PC-9 (cell line): Measurements from ENCODE around the gene SNU13. TPM values are rescaled to one million over a fixed set of nuclear protein-coding genes. Genes with fewer than 3 reads are reported as not detected.

Experiments
- BruUV-seq: library from RNA; stranded (reverse); fragments of 400-500 nt; replicated peaks from 2 replicates; lab custom pipeline; 2021; lab: Mats Ljungman, UMichigan
- CTCF ChIA-PET: fragments of 300-600 bp; sonication (Branson Sonifier 250); formaldehyde crosslinking; loops from one replicate; lab custom pipeline; 2022; ENCODE audit warnings: antibody characterized with exemption; lab: Charles Lee
- POLR2A ChIA-PET: fragments of 300-600 bp; sonication (Branson Sonifier 250); formaldehyde crosslinking; loops from one replicate; lab custom pipeline; 2022; ENCODE audit warnings: antibody characterized with exemption; ENCODE audit not compliant: unreplicated experiment; lab: Charles Lee
- DNase-seq, 2 experiments: peaks; one replicate each; pipeline versions ENCODE4 v3.0.0 to v3.0.0-alpha.2; 2015 to 2022; ENCODE audit warnings: mixed read lengths in 1 of 2
- H2AFZ ChIP-seq: fragments of 200-600 bp; sonication (generic); 2 replicates; pipeline ENCODE4 v1.8.1; 2017; ENCODE audit warnings: antibody characterized with exemption
- H3F3A ChIP-seq: fragments of 200-600 bp; sonication (generic); 2 replicates; pipeline ENCODE4 v1.8.1; 2017; ENCODE audit warnings: antibody characterized with exemption, mild to moderate bottlenecking, low read depth; ENCODE audit not compliant: insufficient read depth
- H3K27ac ChIP-seq: fragments of 200-600 bp; sonication (generic); 2 replicates; pipeline ENCODE4 v1.6.1; 2016; ENCODE audit warnings: mixed run types
- H3K27me3 ChIP-seq: fragments of 200-600 bp; sonication (generic); 2 replicates; pipeline ENCODE4 v1.6.1; 2016; ENCODE audit warnings: low read depth, mixed run types; ENCODE audit not compliant: insufficient read depth
- H3K36me3 ChIP-seq: fragments of 200-600 bp; sonication (generic); 2 replicates; pipeline ENCODE4 v1.6.1; 2016; ENCODE audit warnings: low read depth, mixed run types
- H3K4me1 ChIP-seq: fragments of 200-600 bp; sonication (generic); replicated peaks from 2 replicates; pipeline ENCODE4 v1.6.1; 2016; ENCODE audit warnings: mixed run types; ENCODE audit not compliant: insufficient read depth
- H3K4me2 ChIP-seq: fragments of 200-600 bp; sonication (generic); 2 replicates; pipeline ENCODE4 v1.6.1; 2017; ENCODE audit warnings: mixed run types
- H3K4me3 ChIP-seq: fragments of 200-600 bp; sonication (generic); 2 replicates; pipeline ENCODE4 v1.6.1; 2016; ENCODE audit warnings: mixed run types
- H3K79me2 ChIP-seq: fragments of 200-600 bp; sonication (generic); 2 replicates; pipeline ENCODE4 v1.6.1; 2017; ENCODE audit warnings: low read depth, mixed run types
- H3K9me2 ChIP-seq: fragments of 200-600 bp; sonication (generic); 2 replicates; pipeline ENCODE4 v1.8.1; 2017; ENCODE audit warnings: mild to moderate bottlenecking; ENCODE audit not compliant: insufficient read depth
- H3K9me3 ChIP-seq: fragments of 200-600 bp; sonication (generic); 2 replicates; pipeline ENCODE4 v1.8.1; 2016; ENCODE audit warnings: low read depth; ENCODE audit not compliant: insufficient read depth
- H4K20me1 ChIP-seq: fragments of 200-600 bp; sonication (generic); 2 replicates; pipeline ENCODE4 v1.8.1; 2017; ENCODE audit not compliant: insufficient read depth
- CTCF ChIP-seq: fragments of 200-600 bp; sonication (generic); conservative IDR thresholded peaks from 2 replicates; pipeline ENCODE4 v1.6.1; 2017; ENCODE audit warnings: mixed run types, antibody characterized with exemption, mild to moderate bottlenecking, moderate library complexity
- EZH2 ChIP-seq: fragments of 200-600 bp; sonication (generic); IDR thresholded peaks from 2 replicates; pipeline ENCODE4 v1.8.0; 2017; ENCODE audit warnings: antibody characterized with exemption, low read depth
- intact Hi-C: fragments of 100-400 bp; cut with micrococcal nuclease; formaldehyde crosslinking; loops from one replicate; pipeline ENCODE4 v1.10.0; 2022; ENCODE audit not compliant: unreplicated experiment
- total RNA-seq: library from RNA; stranded (reverse); gene quantifications from 2 replicates; pipeline ENCODE4 v1.2.3, GENCODE V29; 2021

SNU13 gene
- total RNA-seq, 1 experiment from 2014 or later: 229 TPM

- intact Hi-C loops: no loop called here
Observed at GRCh38 chr22:41731609-41732008, 42.9 kb upstream of the SNU13 start.

GRCh38 chr22:41725510-41726110 is 36.9 kb upstream of the SNU13 start:
- BruUV-seq: no TSS peak
- CTCF ChIA-PET: interaction anchor here (0.9 to 1.1 kb wide), 2 partner anchors 15 to 28 kb away, joined by 3 to 7 read pairs; no protein-coding TSS in a partner anchor
- H3K27me3 ChIP-seq: no peaks in the 10 kb centered on the region
- intact Hi-C loops: no loop called here
- no peaks in the 10 kb centered on the region for H3K79me2 ChIP-seq
- POLR2A ChIA-PET: no interaction called here
- peak; percentile 72 to 89 for DNase-seq
- TF ChIP-seq EZH2: no peak
- TF ChIP-seq CTCF: no peak
- H3F3A ChIP-seq: peaks cover 25% of the 10 kb centered on the region
- H4K20me1 ChIP-seq: no peaks in the 10 kb centered on the region
- no peaks in the 10 kb centered on the region for H3K9me2 ChIP-seq
- H3K27ac ChIP-seq: no peak overlapping the region
- peak overlapping the region; percentile 18 for H3K4me2 ChIP-seq
- H2AFZ ChIP-seq: no peak overlapping the region
- no peak overlapping the region for H3K4me3 ChIP-seq
- peaks cover 17% of the 10 kb centered on the region for H3K4me1 ChIP-seq
- H3K36me3 ChIP-seq: no peaks in the 10 kb centered on the region
- H3K9me3 ChIP-seq: no peaks in the 10 kb centered on the region

More at GRCh38 chr22:41731609-41732008, 42.9 kb upstream of the SNU13 start:
- H3K4me3 ChIP-seq: no peak overlapping the region
- no peaks in the 10 kb centered on the region for H3K9me3 ChIP-seq
- H2AFZ ChIP-seq: no peak overlapping the region
- TF ChIP-seq CTCF: no peak
- TF ChIP-seq EZH2: no peak
- peaks cover 7% of the 10 kb centered on the region; the same call in 1 of the 2 replicates for H3K4me1 ChIP-seq
- CTCF ChIA-PET: no interaction called here
- no peaks in the 10 kb centered on the region for H3K27me3 ChIP-seq
- 0 out of 2 replicates have a peak, but pooled peaks cover 7% of the 10 kb centered on the region for H3F3A ChIP-seq
- no peaks in the 10 kb centered on the region for H3K79me2 ChIP-seq
- H3K4me2 ChIP-seq: no peak overlapping the region
- POLR2A ChIA-PET: interaction anchor here (0.7 kb wide), 1 partner anchor 683 kb away, joined by 6 read pairs; no protein-coding TSS in a partner anchor
- no peak for DNase-seq
- no TSS peak for BruUV-seq
- H3K27ac ChIP-seq: no peak overlapping the region
- no peaks in the 10 kb centered on the region for H4K20me1 ChIP-seq
- no peaks in the 10 kb centered on the region for H3K36me3 ChIP-seq
- no peaks in the 10 kb centered on the region for H3K9me2 ChIP-seq

- peaks cover 10% of the 10 kb centered on the region for H3K4me1 ChIP-seq
- no peaks in the 10 kb centered on the region for H4K20me1 ChIP-seq
- no peaks in the 10 kb centered on the region for H3K79me2 ChIP-seq
- H3F3A ChIP-seq: peaks cover 25% of the 10 kb centered on the region
- TF ChIP-seq EZH2 (no peak), CTCF (no peak)
- H3K36me3 ChIP-seq: no peaks in the 10 kb centered on the region
- H3K9me2 ChIP-seq: no peaks in the 10 kb centered on the region
- intact Hi-C loops: no loop called here
- H3K9me3 ChIP-seq: no peaks in the 10 kb centered on the region
- H3K4me3 ChIP-seq: no peak overlapping the region
- CTCF ChIA-PET: interaction anchor here (0.5 to 0.6 kb wide), 3 partner anchors 24 to 143 kb away, joined by 3 to 8 read pairs (median 5); no protein-coding TSS in a partner anchor
- H3K27ac ChIP-seq: no peak overlapping the region
- no peaks in the 10 kb centered on the region for H3K27me3 ChIP-seq
- no peak for DNase-seq
- POLR2A ChIA-PET: no interaction called here
- no peak overlapping the region for H3K4me2 ChIP-seq
- BruUV-seq: no TSS peak
- H2AFZ ChIP-seq: no peak overlapping the region
Observed at GRCh38 chr22:41722496-41722895, 33.8 kb upstream of the SNU13 start.
